GM19025 (cell line): ENCODE data around the gene FAF1.

Source experiments
- ATAC-seq: cut with Tn5 transposase; IDR thresholded peaks from one replicate; pipeline ENCODE4 v1.9.1; 2021; ENCODE audit warnings: mild to moderate bottlenecking, low read depth, moderate library complexity; ENCODE audit not compliant: unreplicated experiment

FAF1 gene

GRCh38 chr1:50471967-50472366 is 488.1 kb downstream of the FAF1 start:
- no peak for ATAC-seq

- ATAC-seq: no peak
These were observed 497.1 kb downstream of the FAF1 start for GRCh38 chr1:50462964-50463363.

GRCh38 chr1:50458507-50458906 is 501.6 kb downstream of the FAF1 start:
- no peak for ATAC-seq

- ATAC-seq: no peak
These were observed 505.2 kb downstream of the FAF1 start for GRCh38 chr1:50454911-50455310.

- ATAC-seq: no peak
These were observed 506.8 kb downstream of the FAF1 start for GRCh38 chr1:50453266-50453665.

GRCh38 chr1:50452700-50453099 is 507.4 kb downstream of the FAF1 start:
- ATAC-seq: no peak

GRCh38 chr1:50450861-50451653 is 509.0 kb downstream of the FAF1 start:
- ATAC-seq: no peak

- no peak for ATAC-seq
These were observed 512.1 kb downstream of the FAF1 start for GRCh38 chr1:50447961-50448360.

- no peak for ATAC-seq
These were observed 518.9 kb downstream of the FAF1 start for GRCh38 chr1:50441183-50441582.

GRCh38 chr1:50438945-50439344 is 521.1 kb downstream of the FAF1 start:
- no peak for ATAC-seq

GRCh38 chr1:50436489-50436888 is 523.6 kb downstream of the FAF1 start:
- no peak for ATAC-seq

- ATAC-seq: no peak
These were observed 530.1 kb downstream of the FAF1 start for GRCh38 chr1:50430010-50430405.

- ATAC-seq: no peak
These were observed 532.0 kb downstream of the FAF1 start for GRCh38 chr1:50427818-50428779.

GRCh38 chr1:50427086-50427817 is 532.8 kb downstream of the FAF1 start:
- ATAC-seq: no peak

GRCh38 chr1:50426702-50427085 is 533.4 kb downstream of the FAF1 start:
- no peak for ATAC-seq

GRCh38 chr1:50426108-50426700 is 533.9 kb downstream of the FAF1 start:
- ATAC-seq: no peak

- ATAC-seq: no peak
These were observed 534.5 kb downstream of the FAF1 start for GRCh38 chr1:50425376-50426107.

GRCh38 chr1:50424884-50425375 is 535.1 kb downstream of the FAF1 start:
- no peak for ATAC-seq

- no peak for ATAC-seq
These were observed 535.8 kb downstream of the FAF1 start for GRCh38 chr1:50424045-50424883.
